NCI-H2227 treated with DMSO at 0.1 percent for 48 hours (cell line): ENCODE results near the gene MKRN2.
"Not testable (repeated sequence)": the region's sequence is repeated elsewhere in the genome, so short reads cannot be mapped to it uniquely, and the experiment has no call there.

Experiments used
- DNase-seq: peaks from one replicate; lab custom pipeline; 2025; lab: John Stamatoyannopoulos, UW

Gene MKRN2

GRCh38 chr3:12556690-12557472 lies at the start of gene MKRN2:
Gene MKRN2, plus strand, starts transcription at chr3:12557087. Its CDS starts 64 bp downstream, at chr3:12557151.
- peak; percentile 78 for DNase-seq

- DNase-seq, result no peak
Measured at GRCh38 chr3:12507591-12508281, 49.2 kb upstream of the MKRN2 start.

- no peak for DNase-seq
Measured at GRCh38 chr3:12508291-12508700, 48.6 kb upstream of the MKRN2 start.

- DNase-seq, result no peak
Measured at GRCh38 chr3:12509466-12509865, 47.4 kb upstream of the MKRN2 start.

GRCh38 chr3:12512534-12513118 lies 44.3 kb upstream of the MKRN2 start:
- no peak for DNase-seq

GRCh38 chr3:12513694-12514446 lies 43.0 kb upstream of the MKRN2 start:
- DNase-seq, result no peak

- DNase-seq, result no peak
Measured at GRCh38 chr3:12515631-12516030, 41.3 kb upstream of the MKRN2 start.

GRCh38 chr3:12516873-12517272 lies 40.0 kb upstream of the MKRN2 start:
- no peak for DNase-seq

GRCh38 chr3:12518261-12519028 lies 38.4 kb upstream of the MKRN2 start:
- no peak for DNase-seq

GRCh38 chr3:12521010-12521409 lies 35.9 kb upstream of the MKRN2 start:
- DNase-seq, result no peak

GRCh38 chr3:12522721-12523120 lies 34.2 kb upstream of the MKRN2 start:
- no peak for DNase-seq

- DNase-seq, result no peak
Measured at GRCh38 chr3:12527757-12528143, 29.1 kb upstream of the MKRN2 start.

- no peak for DNase-seq
Measured at GRCh38 chr3:12532182-12532581, 24.7 kb upstream of the MKRN2 start.

GRCh38 chr3:12536423-12536822 lies 20.5 kb upstream of the MKRN2 start:
- no peak for DNase-seq

GRCh38 chr3:12541625-12542024 lies 15.3 kb upstream of the MKRN2 start:
- DNase-seq, result no peak

- not testable (repeated sequence) for DNase-seq
Measured at GRCh38 chr3:12543497-12543896, 13.4 kb upstream of the MKRN2 start.

GRCh38 chr3:12544652-12545472 lies 12.0 kb upstream of the MKRN2 start:
- DNase-seq, result no peak

GRCh38 chr3:12545473-12545791 lies 11.5 kb upstream of the MKRN2 start, which contains the start of gene MKRN2OS:
Gene MKRN2OS, minus strand, starts transcription at chr3:12545499. Its CDS starts 35 bp downstream, at chr3:12545464.
- DNase-seq, result peak; percentile 10

GRCh38 chr3:12549971-12550760 lies 6.7 kb upstream of the MKRN2 start:
- no peak for DNase-seq

- peak; percentile 59 for DNase-seq
Measured at GRCh38 chr3:12553921-12554391, 2.9 kb upstream of the MKRN2 start.
